GM12891 (cell line): ENCODE data around the gene ZFX.

ENCODE experiments used
- PAX5 ChIP-seq: IDR thresholded peaks from 2 replicates; pipeline ENCODE4 v1.6.1; 2011; ENCODE audit warnings: low read length, moderate library complexity, mild to moderate bottlenecking; ENCODE audit not compliant: insufficient read depth, severe bottlenecking
- POLR2A ChIP-seq: IDR thresholded peaks from 2 replicates; pipeline ENCODE4 v1.6.1; 2011; ENCODE audit warnings: low read depth, low read length, control low read depth
- POLR2AphosphoS5 ChIP-seq: IDR thresholded peaks from 2 replicates; pipeline ENCODE4 v1.6.1; 2011; ENCODE audit warnings: low read depth, low read length, control low read depth
- POU2F2 ChIP-seq: IDR thresholded peaks from 2 replicates; pipeline ENCODE4 v1.6.1; 2011; ENCODE audit warnings: low read depth, mild to moderate bottlenecking, control low read depth, low read length, moderate library complexity
- SPI1 ChIP-seq: IDR thresholded peaks from 2 replicates; pipeline ENCODE4 v1.6.1; 2011; ENCODE audit warnings: low read depth, low read length, control low read depth
- TAF1 ChIP-seq: IDR thresholded peaks from 2 replicates; pipeline ENCODE4 v1.6.1; 2011; ENCODE audit warnings: low read depth, low read length, control low read depth

GRCh38 chrX:24173115-24173847, 23.8 kb downstream of the ZFX start:
- TF ChIP-seq POLR2A, result no peak
- no peak for TF ChIP-seq POLR2AphosphoS5
- no peak for TF ChIP-seq TAF1
- no peak for TF ChIP-seq SPI1
- TF ChIP-seq POU2F2, result no peak
- TF ChIP-seq PAX5, result no peak
